ENCODE measurements around the gene ISM2.
A peak's percentile ranks its signal among the peaks of the same experiment; 100 is the strongest.
"Not testable (repeated sequence)": the region's sequence is repeated elsewhere in the genome, so short reads cannot be mapped to it uniquely, and the experiment has no call there.

Gene ISM2

GRCh38 chr14:77498120-77498979 is at the start of gene ISM2:
Gene ISM2, minus strand, starts transcription at chr14:77498816. Its CDS starts 23 bp downstream, at chr14:77498793.
- peak; percentile 82 to 83 for ATAC-seq

GRCh38 chr14:77547512-77548180 is 49.0 kb upstream of the ISM2 start:
- no peak for ATAC-seq

GRCh38 chr14:77545171-77545570 is 46.6 kb upstream of the ISM2 start:
- ATAC-seq: not testable (repeated sequence)

GRCh38 chr14:77544571-77544970 is 46.0 kb upstream of the ISM2 start:
- ATAC-seq: no peak

GRCh38 chr14:77543637-77544334 is 45.2 kb upstream of the ISM2 start:
- no peak for ATAC-seq

GRCh38 chr14:77543240-77543551 is 44.6 kb upstream of the ISM2 start:
- no peak for ATAC-seq

GRCh38 chr14:77542421-77543239 is 44.0 kb upstream of the ISM2 start:
- ATAC-seq: no peak

- no peak for ATAC-seq
Measured at GRCh38 chr14:77541905-77542304, 43.3 kb upstream of the ISM2 start.

GRCh38 chr14:77536951-77537350 is 38.3 kb upstream of the ISM2 start:
- not testable (repeated sequence) for ATAC-seq

- ATAC-seq: no peak
Measured at GRCh38 chr14:77531071-77531470, 32.5 kb upstream of the ISM2 start.

GRCh38 chr14:77529963-77530362 is 31.3 kb upstream of the ISM2 start:
- no peak for ATAC-seq

- no peak for ATAC-seq
Measured at GRCh38 chr14:77529213-77529612, 30.6 kb upstream of the ISM2 start.

- ATAC-seq: not testable (repeated sequence)
Measured at GRCh38 chr14:77528701-77529100, 30.1 kb upstream of the ISM2 start.

- ATAC-seq: no peak
Measured at GRCh38 chr14:77526266-77526665, 27.6 kb upstream of the ISM2 start.

- no peak for ATAC-seq
Measured at GRCh38 chr14:77524536-77524935, 25.9 kb upstream of the ISM2 start.

- no peak for ATAC-seq
Measured at GRCh38 chr14:77523109-77523508, 24.5 kb upstream of the ISM2 start.

GRCh38 chr14:77520555-77520954 is 21.9 kb upstream of the ISM2 start:
- no peak for ATAC-seq

GRCh38 chr14:77516126-77516525 is 17.5 kb upstream of the ISM2 start:
- no peak for ATAC-seq

- ATAC-seq: no peak
Measured at GRCh38 chr14:77511486-77512162, 13.0 kb upstream of the ISM2 start.

GRCh38 chr14:77509366-77509765 is 10.8 kb upstream of the ISM2 start:
- ATAC-seq: no peak

GRCh38 chr14:77508876-77509275 is 10.3 kb upstream of the ISM2 start:
- no peak for ATAC-seq

GRCh38 chr14:77508249-77508648 is 9.6 kb upstream of the ISM2 start:
- ATAC-seq: no peak

Data from activated CD4-positive, CD25-positive, alpha-beta regulatory T cell treated with anti-CD3 and anti-CD28 coated beads, Interleukin-2, amount 50 U/mL, for 24 hours (primary cell).